Skeletal muscle satellite cell (primary cell): ENCODE data around the gene SDR39U1.
A peak's percentile ranks its signal among the peaks of the same experiment; 100 is the strongest.

ENCODE experiments used
- H3K27me3 ChIP-seq: 2 replicates; pipeline ENCODE4 v1.7.0; 2013; ENCODE audit warnings: low read length; ENCODE audit not compliant: control insufficient read depth, insufficient read depth
- H3K36me3 ChIP-seq: 2 replicates; pipeline ENCODE4 v1.7.0; 2013; ENCODE audit warnings: mild to moderate bottlenecking, control low read depth, low read length; ENCODE audit not compliant: insufficient read depth
- H3K4me1 ChIP-seq: 2 replicates; pipeline ENCODE4 v1.7.0; 2013; ENCODE audit warnings: low read length; ENCODE audit not compliant: control insufficient read depth, insufficient read depth
- H3K4me2 ChIP-seq: 2 replicates; pipeline ENCODE4 v1.7.0; 2013; ENCODE audit warnings: mild to moderate bottlenecking, low read length
- H3K4me3 ChIP-seq: 2 replicates; pipeline ENCODE4 v1.7.0; 2013; ENCODE audit warnings: low read length
- H3K9ac ChIP-seq: 2 replicates; pipeline ENCODE4 v1.7.0; 2013; ENCODE audit warnings: mild to moderate bottlenecking, low read depth, low read length, moderate library complexity
- H3K9me3 ChIP-seq: replicated peaks from 2 replicates; pipeline ENCODE4 v1.7.0; 2013; ENCODE audit warnings: mild to moderate bottlenecking, control low read depth, low read length

SDR39U1 gene

DNA sequence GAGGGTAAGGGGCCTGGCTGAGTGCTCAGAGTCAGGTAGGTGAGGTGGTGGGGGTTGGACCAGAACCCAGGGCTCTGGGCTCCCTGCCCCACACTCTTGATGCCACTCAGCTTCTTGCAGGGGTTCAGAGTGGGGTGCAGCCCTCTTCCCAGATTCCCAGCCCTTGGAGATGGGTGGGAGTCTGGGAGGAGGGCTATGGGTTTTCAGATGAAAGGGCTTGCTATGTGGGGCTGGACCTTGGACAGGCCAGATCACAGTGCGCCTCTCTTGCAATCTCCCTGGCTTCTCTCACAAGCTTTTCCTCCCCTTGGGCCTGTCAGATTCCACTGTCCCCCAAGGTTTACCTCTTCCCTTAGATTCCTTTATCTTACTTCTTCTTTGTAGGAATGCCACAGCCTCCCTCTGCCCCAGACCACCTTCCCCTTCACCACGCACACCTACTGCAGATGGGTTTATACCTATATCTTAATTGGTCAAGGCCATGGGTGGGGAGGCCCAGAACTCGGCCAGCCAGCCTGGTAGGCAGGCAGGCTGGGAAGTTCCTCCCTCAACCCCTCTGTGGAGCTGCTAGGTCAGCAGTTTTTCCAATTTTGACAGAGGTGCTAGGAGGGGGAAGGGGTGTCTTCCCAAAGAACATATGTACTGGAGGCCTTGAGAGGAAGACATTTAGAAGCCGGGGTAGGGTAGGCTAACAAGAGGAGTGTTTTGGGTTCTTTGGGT is 42.4 kb downstream of the SDR39U1 start:
- Histone ChIP-seq H3K4me2 (no peak overlapping the region), H3K4me3 (no peak overlapping the region), H3K9me3 (no peaks in the 10 kb centered on the region), H3K9ac (no peak overlapping the region), H3K4me1 (peaks cover 18% of the 10 kb centered on the region), H3K27me3 (peaks cover 11% of the 10 kb centered on the region), H3K36me3 (no peaks in the 10 kb centered on the region)

GRCh38 chr14:24399447-24399822 is 43.1 kb downstream of the SDR39U1 start:
- Histone ChIP-seq H3K9me3 (no peaks in the 10 kb centered on the region), H3K36me3 (no peaks in the 10 kb centered on the region), H3K4me3 (peak overlapping the region; percentile 65), H3K4me2 (peak overlapping the region; percentile 87), H3K9ac (peak overlapping the region; percentile 14), H3K4me1 (peaks cover 18% of the 10 kb centered on the region), H3K27me3 (peaks cover 16% of the 10 kb centered on the region)

DNA sequence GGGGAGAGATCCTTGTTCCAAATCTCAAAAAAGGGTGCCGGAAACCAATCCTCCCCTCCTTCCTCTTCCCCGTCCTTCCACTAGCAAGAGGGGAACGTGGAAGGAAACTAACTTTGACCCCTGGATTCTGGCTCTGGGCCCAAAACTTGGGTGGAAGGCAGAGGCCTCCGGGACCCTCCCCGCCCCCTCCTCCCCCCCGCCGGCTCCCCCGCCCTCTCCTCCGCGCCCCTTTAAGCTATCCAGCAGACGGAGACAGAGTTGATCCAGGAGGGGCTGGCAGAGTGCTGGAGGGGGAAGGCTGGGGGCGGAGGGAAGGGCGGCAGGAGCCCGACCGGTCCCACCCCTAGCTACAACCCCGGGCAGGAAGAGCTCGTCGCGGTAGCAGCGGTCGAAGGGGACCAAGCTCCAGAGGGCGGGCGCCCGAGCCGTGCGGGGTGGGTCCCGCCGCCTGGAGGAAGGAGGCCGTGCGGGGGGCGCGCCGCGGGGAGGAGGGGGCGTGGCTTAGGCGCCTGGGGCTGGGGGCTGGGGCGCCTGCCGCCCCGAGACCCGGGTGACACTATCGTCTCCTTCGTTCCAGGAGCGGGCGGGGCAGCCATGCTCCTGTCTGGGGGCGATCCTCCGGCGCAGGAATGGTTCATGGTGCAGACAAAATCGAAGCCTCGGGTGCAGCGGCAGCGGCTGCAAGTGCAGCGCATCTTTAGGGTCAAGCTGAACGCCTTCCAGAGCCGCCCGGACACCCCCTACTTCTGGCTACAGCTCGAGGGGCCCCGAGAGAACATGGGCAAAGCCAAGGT is 43.7 kb downstream of the SDR39U1 start, which contains the start of gene NYNRIN:
TSS of gene NYNRIN (plus strand) at position 351 of the 794 bp plus-strand sequence. CDS start at position 595, 244 bp downstream.
- peak within 1 kb of the TSS; percentile 14 for H3K9ac ChIP-seq

GRCh38 chr14:24398293-24398652 is 44.3 kb downstream of the SDR39U1 start:
- Histone ChIP-seq H3K27me3 (peaks cover 16% of the 10 kb centered on the region), H3K4me1 (peaks cover 10% of the 10 kb centered on the region), H3K4me2 (no peak overlapping the region), H3K9me3 (no peaks in the 10 kb centered on the region), H3K9ac (no peak overlapping the region), H3K36me3 (no peaks in the 10 kb centered on the region), H3K4me3 (no peak overlapping the region)

More for the DNA sequence above, 43.7 kb downstream of the SDR39U1 start, which contains the start of gene NYNRIN:
- H3K27me3 ChIP-seq, result peaks cover 16% of the 10 kb centered on the region
- peak within 1 kb of the TSS; percentile 65 for H3K4me3 ChIP-seq
- peak within 1 kb of the TSS; percentile 87 for H3K4me2 ChIP-seq
- peaks cover 16% of the 10 kb centered on the region for H3K4me1 ChIP-seq
- no peaks in the 10 kb centered on the region for H3K9me3 ChIP-seq
- H3K36me3 ChIP-seq, result no peaks in the 10 kb centered on the region

- no peak overlapping the region for H3K4me3 ChIP-seq
- peaks cover 16% of the 10 kb centered on the region for H3K27me3 ChIP-seq
- no peaks in the 10 kb centered on the region for H3K9me3 ChIP-seq
- H3K36me3 ChIP-seq, result no peaks in the 10 kb centered on the region
- no peak overlapping the region for H3K4me2 ChIP-seq
- H3K4me1 ChIP-seq, result peaks cover 8% of the 10 kb centered on the region
- H3K9ac ChIP-seq, result no peak overlapping the region
Observed at GRCh38 chr14:24397639-24398292, 44.8 kb downstream of the SDR39U1 start.

GRCh38 chr14:24395609-24396582 is 46.7 kb downstream of the SDR39U1 start:
- Histone ChIP-seq H3K4me3 (no peak overlapping the region), H3K4me2 (no peak overlapping the region), H3K9ac (no peak overlapping the region), H3K36me3 (no peaks in the 10 kb centered on the region), H3K27me3 (peaks cover 16% of the 10 kb centered on the region), H3K4me1 (peaks cover 21% of the 10 kb centered on the region), H3K9me3 (no peaks in the 10 kb centered on the region)

DNA sequence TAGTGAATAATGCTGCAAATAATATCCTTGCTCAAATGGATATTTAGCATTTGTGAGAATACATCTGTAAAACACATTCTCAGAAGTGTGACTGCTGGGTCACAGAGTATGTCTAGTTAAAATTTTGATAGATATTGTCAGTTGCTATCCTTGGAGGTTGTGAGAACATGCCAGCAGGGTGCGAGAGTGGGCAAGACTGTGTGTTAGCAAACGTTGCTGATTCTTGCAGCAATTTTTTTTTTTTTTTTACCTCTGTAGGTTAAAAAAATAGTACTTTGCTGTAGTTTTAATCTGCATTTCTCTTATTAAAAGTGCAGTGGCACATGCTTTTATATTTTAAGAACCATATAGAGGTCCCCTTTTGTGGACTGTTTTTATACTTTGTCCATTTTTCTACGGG is 48.3 kb downstream of the SDR39U1 start:
- no peak overlapping the region for H3K4me2 ChIP-seq
- H3K27me3 ChIP-seq, result peaks cover 14% of the 10 kb centered on the region
- H3K36me3 ChIP-seq, result no peaks in the 10 kb centered on the region
- no peak overlapping the region for H3K4me3 ChIP-seq
- no peaks in the 10 kb centered on the region for H3K9me3 ChIP-seq
- H3K4me1 ChIP-seq, result peaks cover 22% of the 10 kb centered on the region
- H3K9ac ChIP-seq, result no peak overlapping the region

GRCh38 chr14:24392325-24393091 is 50.1 kb downstream of the SDR39U1 start:
- H3K36me3 ChIP-seq, result no peaks in the 10 kb centered on the region
- peaks cover 21% of the 10 kb centered on the region for H3K4me1 ChIP-seq
- peaks cover 19% of the 10 kb centered on the region for H3K27me3 ChIP-seq
- H3K4me3 ChIP-seq, result peak overlapping the region; percentile 40
- no peaks in the 10 kb centered on the region for H3K9me3 ChIP-seq
- H3K4me2 ChIP-seq, result peak overlapping the region; percentile 66
- H3K9ac ChIP-seq, result peak overlapping the region; percentile 43

DNA sequence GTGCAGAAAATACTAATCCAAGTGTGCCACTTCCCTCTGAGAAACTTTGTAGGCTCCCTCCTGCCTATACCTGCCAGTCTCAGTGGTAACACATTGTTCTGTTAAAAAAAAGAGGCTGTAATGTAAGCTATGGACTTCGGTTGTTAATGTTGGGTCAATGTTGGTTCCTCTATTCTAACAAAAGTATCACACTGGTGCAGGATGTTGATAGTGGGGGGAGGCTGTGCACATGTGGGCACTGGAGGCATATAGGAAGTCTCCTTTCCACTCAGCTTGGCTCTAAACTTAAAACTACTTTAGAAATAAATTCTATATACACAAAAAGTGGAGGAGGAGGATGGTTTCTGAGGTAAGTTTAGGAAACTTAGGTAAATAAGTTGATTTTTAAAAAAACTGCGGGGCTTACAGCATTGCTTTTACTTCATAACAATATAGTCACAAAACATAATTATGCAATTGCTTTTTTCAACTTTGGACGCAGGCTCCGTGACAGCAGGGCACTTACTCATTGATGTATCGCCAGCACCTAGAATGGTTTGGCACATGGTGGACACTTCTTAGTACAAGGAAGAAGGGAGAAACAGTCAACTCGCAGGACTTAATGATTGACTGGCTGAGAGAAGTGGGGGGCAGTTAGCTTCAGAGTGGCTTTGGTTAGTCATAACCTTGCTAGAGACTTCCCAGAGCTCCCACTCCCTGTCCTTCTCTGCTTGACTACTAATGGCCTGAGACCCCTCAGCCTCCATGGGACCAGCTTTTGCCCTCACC is 51.7 kb downstream of the SDR39U1 start:
- no peaks in the 10 kb centered on the region for H3K36me3 ChIP-seq
- H3K4me1 ChIP-seq, result peaks cover 21% of the 10 kb centered on the region
- no peak overlapping the region for H3K4me2 ChIP-seq
- peaks cover 27% of the 10 kb centered on the region for H3K27me3 ChIP-seq
- H3K9ac ChIP-seq, result no peak overlapping the region
- H3K9me3 ChIP-seq, result no peaks in the 10 kb centered on the region
- no peak overlapping the region for H3K4me3 ChIP-seq
